Jurkat, Clone E6-1 (cell line): ENCODE measurements around the gene GIT1.

ENCODE experiments used
- DNase-seq: peaks from one replicate; pipeline ENCODE4 v3.0.0-alpha.2; 2011; ENCODE audit warnings: low read depth, low spot score
- H3K4me3 ChIP-seq: 2 replicates; pipeline ENCODE4 v1.5.1; 2011; ENCODE audit warnings: mild to moderate bottlenecking, low read length, control low read depth, moderate library complexity

Gene GIT1

GRCh38 chr17:29583324-29584248 lies 5.9 kb downstream of the GIT1 start:
- H3K4me3 ChIP-seq: no peak overlapping the region
- no peak for DNase-seq

DNA sequence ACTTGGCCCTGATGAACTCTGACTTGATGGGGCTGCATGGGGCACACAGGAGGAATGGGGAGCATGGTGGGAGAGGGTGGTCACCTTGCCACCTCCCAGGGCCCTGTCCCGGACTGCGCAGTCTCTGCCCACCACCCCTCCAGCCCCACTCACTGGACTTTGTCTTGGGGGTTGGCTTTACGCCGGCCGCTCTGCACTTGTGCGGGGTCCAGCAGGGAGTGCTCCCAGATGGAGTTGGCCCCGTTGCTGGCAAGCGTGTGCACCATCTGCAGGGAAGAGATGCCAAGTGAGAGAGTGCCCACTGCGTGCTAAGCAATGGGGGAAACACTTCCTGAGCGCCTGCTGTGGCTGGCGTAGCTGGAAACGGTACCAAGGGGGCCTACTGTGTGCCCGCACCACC lies 6.7 kb downstream of the GIT1 start:
- no peak overlapping the region for H3K4me3 ChIP-seq
- DNase-seq: no peak

- DNase-seq: no peak
- no peak overlapping the region for H3K4me3 ChIP-seq
Observed at GRCh38 chr17:29582254-29582765, 7.1 kb downstream of the GIT1 start.

GRCh38 chr17:29581583-29582253 lies 7.7 kb downstream of the GIT1 start:
- H3K4me3 ChIP-seq: no peak overlapping the region
- DNase-seq: no peak

DNA sequence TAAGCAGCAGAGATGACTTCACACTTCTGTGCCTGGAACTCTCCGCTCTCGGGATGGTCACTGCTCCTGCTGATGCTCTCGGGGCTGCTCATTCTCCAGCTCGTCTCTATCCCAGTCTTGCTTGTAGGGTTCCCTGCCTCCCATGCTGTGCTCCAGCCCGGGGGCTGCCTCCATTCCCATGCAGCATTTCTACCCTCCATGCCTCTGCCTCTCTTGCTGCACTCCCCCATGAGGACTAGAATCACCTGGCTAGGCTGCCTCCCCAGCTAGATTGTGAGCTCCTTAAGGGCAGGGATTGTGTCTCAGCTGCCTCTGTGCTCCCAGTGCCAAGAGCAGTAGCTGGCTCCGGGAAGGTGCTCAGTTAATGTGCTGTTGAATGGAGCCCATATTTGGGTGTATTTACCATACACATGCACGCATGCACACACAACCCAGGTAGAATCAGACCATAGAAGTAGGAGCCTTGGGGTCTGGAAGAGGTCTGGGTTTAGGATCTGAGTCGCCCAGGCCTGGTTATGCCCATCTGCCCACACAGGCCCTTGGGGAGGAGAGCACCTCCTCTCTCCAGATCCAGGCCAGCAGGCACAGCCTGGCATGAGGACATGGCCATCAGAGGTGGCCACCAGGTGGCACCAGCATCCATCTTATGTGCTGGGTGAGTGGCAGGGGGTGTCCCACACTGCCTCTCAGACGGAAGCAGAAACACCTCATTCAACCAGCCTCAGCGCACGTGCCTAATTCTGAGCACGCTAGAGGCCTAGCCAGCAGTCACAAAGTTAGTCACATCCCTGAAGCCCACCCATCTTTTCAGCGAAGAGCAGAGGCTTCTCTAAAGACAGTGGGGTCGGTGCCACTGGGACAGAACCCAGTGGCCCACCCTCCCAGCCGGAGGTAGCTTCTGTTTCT lies 9.3 kb downstream of the GIT1 start:
- DNase-seq: peak; percentile 81
- H3K4me3 ChIP-seq: no peak overlapping the region

GRCh38 chr17:29578626-29579485 lies 10.6 kb downstream of the GIT1 start:
- no peak for DNase-seq
- no peak overlapping the region for H3K4me3 ChIP-seq

DNA sequence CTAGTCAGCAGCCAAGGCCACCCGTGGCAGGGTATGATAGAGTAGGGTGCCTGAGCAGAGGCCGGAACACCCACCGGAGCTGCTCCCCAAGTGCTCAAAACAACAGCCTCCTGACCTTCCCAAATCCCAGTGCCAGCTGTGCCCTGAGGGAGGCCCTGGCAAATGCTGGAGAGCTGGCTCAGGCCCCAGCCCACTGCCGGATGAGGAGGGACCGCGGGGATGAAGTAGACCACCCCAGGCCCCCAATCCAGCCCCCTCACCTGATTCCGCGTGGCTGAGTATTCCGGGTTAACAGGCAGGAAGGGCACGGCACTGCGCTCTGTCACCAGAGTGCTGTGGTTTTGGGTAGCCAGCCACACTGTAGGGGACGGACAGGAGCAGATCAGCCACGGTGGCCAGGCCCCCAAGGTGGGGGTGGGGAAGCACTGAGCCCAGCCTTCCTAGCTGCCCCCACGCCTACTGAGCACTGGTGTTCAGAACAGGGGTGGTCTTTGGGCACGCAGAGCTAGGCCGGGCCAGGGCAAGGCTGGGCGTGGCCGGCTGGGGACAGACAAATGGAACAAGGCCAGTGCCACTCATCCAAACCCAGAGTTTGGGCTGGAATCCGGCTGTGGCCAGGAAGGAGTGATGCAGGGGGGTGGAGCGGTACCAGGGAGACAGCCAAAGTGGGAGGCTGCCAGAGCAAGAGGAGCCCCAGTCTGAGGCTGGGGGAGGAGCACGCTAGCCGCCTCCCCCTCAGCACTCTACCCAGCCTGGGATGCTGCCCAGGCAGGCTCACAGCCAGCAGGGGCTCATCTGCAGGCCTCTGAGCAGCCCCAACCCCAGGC lies 11.8 kb downstream of the GIT1 start:
- DNase-seq: no peak
- H3K4me3 ChIP-seq: no peak overlapping the region

- no peak for DNase-seq
Observed at GRCh38 chr17:29577001-29577370, 12.5 kb downstream of the GIT1 start.

DNA sequence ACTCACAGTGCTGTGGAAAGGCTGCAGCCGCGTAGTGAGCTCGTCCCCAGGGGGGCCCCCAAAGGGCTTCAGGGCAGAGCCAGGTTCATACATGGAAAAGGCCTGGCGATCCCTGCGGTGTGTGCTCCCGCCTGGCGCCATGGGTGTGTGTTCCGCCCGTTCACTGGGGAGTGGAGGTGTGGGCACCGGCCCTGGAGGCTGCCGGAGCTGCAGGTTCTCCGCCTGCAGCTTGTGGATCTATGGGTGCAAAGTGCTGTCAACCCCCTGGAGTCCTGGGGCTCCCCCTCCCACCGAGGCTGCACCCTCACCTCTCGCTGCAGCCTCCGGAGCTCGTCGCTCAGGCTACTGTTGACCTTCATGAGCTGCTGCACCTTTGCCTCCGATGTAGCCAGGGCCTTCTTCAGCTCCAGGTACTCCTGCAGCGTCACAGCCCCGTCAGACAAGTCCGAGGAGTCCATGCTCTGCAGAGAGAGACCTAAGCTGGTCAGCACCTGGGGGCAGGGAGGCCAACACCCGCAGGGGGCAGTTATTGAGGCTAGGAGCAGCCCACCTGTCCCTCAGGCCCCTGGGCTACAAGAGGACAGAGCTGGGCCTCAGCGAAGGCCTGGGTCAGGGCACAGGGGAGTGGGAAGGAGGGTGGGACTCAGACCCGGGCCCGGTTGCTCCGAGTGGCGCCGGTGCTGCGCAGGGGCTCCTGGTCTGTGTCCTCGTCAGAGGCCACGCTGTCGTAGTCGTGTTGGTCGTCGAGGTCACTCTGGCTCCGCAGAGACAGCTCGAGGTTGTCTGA lies 13.0 kb downstream of the GIT1 start:
- no peak for DNase-seq
- no peak overlapping the region for H3K4me3 ChIP-seq

More at GRCh38 chr17:29577001-29577370, 12.5 kb downstream of the GIT1 start:
- no peak overlapping the region for H3K4me3 ChIP-seq

DNA sequence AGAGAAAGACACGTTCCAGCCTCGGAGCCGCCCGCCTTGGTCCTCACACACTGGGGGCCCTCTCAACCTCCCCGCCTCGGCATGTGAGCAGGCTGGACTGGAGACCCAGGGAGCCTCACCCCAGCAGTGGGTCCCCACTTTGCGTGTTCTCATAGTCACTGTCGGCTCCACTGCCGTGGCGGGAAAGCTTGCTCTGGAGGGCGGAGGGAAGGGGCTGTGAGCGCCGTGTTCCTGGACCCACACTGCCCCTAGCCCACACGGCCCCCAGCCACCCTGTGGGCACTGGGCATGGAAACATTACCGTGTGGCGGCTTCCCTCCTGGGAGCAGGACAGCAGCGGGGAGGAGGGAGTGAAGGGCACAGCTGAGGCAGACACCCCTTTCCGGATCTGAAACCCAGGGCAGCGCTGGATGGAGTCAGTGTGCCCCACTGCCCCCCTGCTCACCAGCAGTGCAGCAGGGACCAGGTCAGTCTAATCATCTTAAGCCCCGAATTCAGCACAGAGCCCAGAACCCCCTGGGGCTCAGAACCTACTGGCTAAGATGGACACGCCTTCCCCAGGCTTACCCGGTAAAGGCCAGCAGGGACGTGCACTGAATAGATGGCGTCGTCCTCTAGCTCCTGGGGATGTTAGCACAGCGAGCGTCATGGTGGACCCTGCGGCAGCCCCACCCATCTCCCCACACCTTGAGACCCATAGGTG lies 13.8 kb downstream of the GIT1 start:
- no peak overlapping the region for H3K4me3 ChIP-seq
- DNase-seq: no peak

GRCh38 chr17:29574732-29575510 lies 14.5 kb downstream of the GIT1 start:
- DNase-seq: no peak
- H3K4me3 ChIP-seq: no peak overlapping the region

DNA sequence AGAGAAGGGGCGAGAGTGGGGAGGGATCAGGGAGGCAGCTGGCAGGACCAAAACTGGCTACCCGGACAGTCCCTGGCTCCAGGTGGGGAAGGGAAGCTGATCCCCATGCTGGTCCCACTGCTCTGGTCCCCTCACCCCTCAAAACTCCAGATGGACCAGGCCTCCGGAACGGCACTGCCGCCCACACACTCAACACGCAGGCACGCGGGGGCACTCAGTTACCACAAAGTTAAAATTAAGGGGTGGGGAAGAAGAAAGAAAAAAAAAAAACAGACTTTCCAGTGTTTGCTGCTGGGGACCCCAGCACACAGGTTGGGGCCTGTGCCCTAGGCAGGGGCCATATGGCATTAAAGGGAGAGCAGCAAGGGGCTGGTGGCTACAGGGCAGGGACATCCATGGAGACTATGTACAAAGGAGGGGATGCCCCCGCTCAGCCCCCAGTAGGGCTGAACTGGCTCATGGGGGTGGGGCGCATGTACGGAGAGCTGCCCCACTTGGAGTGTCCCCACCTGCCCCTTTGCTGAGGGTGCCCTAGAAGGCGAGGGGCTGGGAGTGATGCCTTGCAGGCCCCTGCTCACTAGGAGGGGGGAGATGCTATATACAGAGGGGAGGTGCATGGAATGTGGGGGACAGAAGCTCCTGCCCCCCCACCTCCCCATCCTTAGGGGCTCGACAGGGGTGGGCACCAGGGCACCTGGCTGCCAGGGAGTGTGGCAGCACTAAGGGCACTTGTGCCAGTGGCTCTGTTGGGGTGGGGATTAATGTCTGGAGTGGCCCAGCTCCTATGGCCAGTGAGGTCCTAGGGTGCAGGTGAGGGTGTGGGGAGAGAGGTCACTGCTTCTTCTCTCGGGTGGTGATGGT lies 15.3 kb downstream of the GIT1 start:
- no peak overlapping the region for H3K4me3 ChIP-seq
- no peak for DNase-seq

- DNase-seq: no peak
- no peak overlapping the region for H3K4me3 ChIP-seq
Observed at GRCh38 chr17:29573558-29573869, 15.9 kb downstream of the GIT1 start.

DNA sequence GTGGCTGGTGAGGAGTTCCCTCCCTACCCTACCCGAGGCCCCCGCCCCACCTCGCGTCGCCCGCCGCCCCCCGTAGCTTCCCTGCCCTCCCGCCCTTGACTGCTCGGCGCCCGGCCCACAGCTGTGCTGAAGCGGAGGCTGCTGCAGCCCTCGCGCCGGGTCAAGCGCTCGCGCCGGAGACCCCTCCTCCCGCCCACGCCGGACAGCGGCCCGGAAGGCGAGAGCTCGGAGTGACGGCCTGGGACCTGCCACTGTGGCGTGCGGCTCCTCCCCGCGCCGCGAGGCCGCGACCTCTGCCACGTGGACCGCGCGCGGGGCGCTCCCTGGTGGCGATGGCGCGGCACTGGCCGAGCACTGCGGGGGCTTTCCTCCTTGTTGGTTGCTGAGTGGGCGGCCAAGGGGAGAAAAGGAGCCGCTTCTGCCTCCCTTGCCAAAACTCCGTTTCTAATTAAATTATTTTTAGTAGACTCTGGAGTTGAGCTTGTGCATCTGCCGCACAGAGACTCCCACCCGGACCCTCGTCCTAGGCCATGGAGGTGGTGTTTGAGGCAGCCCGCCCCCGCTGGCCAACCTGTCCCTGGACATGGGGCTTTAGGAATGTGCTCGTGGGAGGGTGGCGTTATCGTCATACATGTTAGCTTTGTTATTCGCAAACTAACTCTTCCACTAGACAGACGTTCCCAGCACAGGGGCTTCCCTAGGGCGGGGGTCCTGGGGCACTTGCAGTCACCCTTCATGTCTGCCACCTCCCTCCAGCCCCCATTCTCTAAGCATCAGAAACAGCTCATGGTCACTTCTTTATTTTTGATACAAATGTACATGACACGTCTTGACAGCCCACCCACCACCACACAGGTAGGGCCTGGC lies 16.5 kb downstream of the GIT1 start:
- no peak overlapping the region for H3K4me3 ChIP-seq
- DNase-seq: no peak
